GM19467 (cell line): ENCODE data around the gene KIF16B.
"Not testable (repeated sequence)": the region's sequence is repeated elsewhere in the genome, so short reads cannot be mapped to it uniquely, and the experiment has no call there.

ENCODE experiments used
- ATAC-seq: cut with Tn5 transposase; IDR thresholded peaks from one replicate; pipeline ENCODE4 v1.9.1; 2021; ENCODE audit warnings: mild to moderate bottlenecking, moderate library complexity; ENCODE audit not compliant: unreplicated experiment

The KIF16B gene

GRCh38 chr20:16229813-16230212 lies 343.4 kb downstream of the KIF16B start:
- no peak for ATAC-seq

DNA sequence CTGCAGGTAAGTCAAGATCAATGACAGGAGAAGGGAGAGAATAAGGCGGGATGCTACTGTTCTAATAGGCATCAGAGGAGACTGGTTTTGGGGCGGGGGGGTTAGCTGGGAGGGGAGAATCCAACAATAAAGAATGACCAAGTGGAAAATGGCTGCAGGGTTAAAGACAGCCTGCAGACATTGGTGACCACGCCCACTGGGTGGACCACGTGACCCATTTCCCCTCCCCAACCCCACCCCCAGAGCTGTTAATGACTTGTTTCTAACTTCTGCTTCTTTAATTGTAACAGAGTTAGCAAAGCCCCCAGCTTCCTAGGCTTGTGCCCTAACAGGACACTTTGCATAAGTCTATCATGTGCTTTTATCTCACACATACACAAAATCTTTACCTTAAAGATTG lies 344.5 kb downstream of the KIF16B start:
- no peak for ATAC-seq

- not testable (repeated sequence) for ATAC-seq
These were observed 346.3 kb downstream of the KIF16B start for GRCh38 chr20:16226961-16227360.

- no peak for ATAC-seq
These were observed 348.4 kb downstream of the KIF16B start for GRCh38 chr20:16224836-16225235.

DNA sequence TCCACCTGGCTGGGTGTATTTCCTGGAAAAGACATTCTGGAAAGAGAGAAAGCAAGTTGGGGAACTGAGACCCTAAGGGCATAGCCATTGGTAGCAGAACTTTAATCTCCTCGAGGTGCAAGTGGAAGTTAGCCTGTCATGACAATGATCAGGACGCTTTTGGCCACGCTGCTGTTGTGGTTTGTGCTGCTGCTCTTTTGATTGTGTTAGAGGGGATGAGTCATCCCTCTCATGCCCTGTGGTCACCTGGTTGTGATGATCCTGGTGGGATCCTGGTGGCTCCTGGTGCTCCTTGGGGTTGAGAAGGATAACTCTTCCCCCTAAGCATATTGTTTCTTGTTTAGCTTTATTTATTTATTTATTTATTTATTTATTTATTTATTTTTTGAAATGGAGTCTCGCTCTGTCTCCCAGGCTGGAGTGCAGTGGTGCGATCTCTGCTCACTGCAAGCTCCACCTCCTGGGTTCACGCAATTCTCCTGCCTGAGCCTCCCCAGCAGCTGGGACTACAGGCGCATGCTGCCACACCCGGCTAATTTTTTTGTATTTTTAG lies 350.3 kb downstream of the KIF16B start:
- ATAC-seq, result no peak
